GM19025 (cell line): ENCODE measurements around the gene IL1RAPL1.

Experiments
- ATAC-seq: cut with Tn5 transposase; IDR thresholded peaks from one replicate; pipeline ENCODE4 v1.9.1; 2021; ENCODE audit warnings: mild to moderate bottlenecking, low read depth, moderate library complexity; ENCODE audit not compliant: unreplicated experiment

IL1RAPL1 gene

GRCh38 chrX:28625223-28625622 is 38.0 kb downstream of the IL1RAPL1 start:
- no peak for ATAC-seq

GRCh38 chrX:28626515-28626914 is 39.3 kb downstream of the IL1RAPL1 start:
- no peak for ATAC-seq

GRCh38 chrX:28628120-28628519 is 40.9 kb downstream of the IL1RAPL1 start:
- no peak for ATAC-seq

GRCh38 chrX:28638775-28639174 is 51.5 kb downstream of the IL1RAPL1 start:
- ATAC-seq, result no peak

GRCh38 chrX:28639451-28639850 is 52.2 kb downstream of the IL1RAPL1 start:
- ATAC-seq, result no peak

GRCh38 chrX:28649541-28649940 is 62.3 kb downstream of the IL1RAPL1 start:
- no peak for ATAC-seq

GRCh38 chrX:28651186-28651585 is 63.9 kb downstream of the IL1RAPL1 start:
- ATAC-seq, result no peak

- ATAC-seq, result no peak
Measured at GRCh38 chrX:28659269-28659668, 72.0 kb downstream of the IL1RAPL1 start.

- ATAC-seq, result no peak
Measured at GRCh38 chrX:28665778-28666177, 78.5 kb downstream of the IL1RAPL1 start.

GRCh38 chrX:28668303-28668702 is 81.1 kb downstream of the IL1RAPL1 start:
- ATAC-seq, result no peak

- no peak for ATAC-seq
Measured at GRCh38 chrX:28668957-28669356, 81.7 kb downstream of the IL1RAPL1 start.

GRCh38 chrX:28670074-28670473 is 82.8 kb downstream of the IL1RAPL1 start:
- no peak for ATAC-seq

GRCh38 chrX:28675173-28675572 is 87.9 kb downstream of the IL1RAPL1 start:
- no peak for ATAC-seq

- ATAC-seq, result no peak
Measured at GRCh38 chrX:28693101-28693500, 105.9 kb downstream of the IL1RAPL1 start.

- no peak for ATAC-seq
Measured at GRCh38 chrX:28697732-28698131, 110.5 kb downstream of the IL1RAPL1 start.

GRCh38 chrX:28701222-28701621 is 114.0 kb downstream of the IL1RAPL1 start:
- no peak for ATAC-seq

GRCh38 chrX:28706964-28707363 is 119.7 kb downstream of the IL1RAPL1 start:
- ATAC-seq, result no peak

GRCh38 chrX:28709421-28709820 is 122.2 kb downstream of the IL1RAPL1 start:
- no peak for ATAC-seq

GRCh38 chrX:28717864-28718263 is 130.6 kb downstream of the IL1RAPL1 start:
- no peak for ATAC-seq

GRCh38 chrX:28718450-28718849 is 131.2 kb downstream of the IL1RAPL1 start:
- ATAC-seq, result no peak

- no peak for ATAC-seq
Measured at GRCh38 chrX:28719620-28720019, 132.4 kb downstream of the IL1RAPL1 start.

GRCh38 chrX:28752330-28752729 is 165.1 kb downstream of the IL1RAPL1 start:
- ATAC-seq, result no peak

- no peak for ATAC-seq
Measured at GRCh38 chrX:28756175-28756574, 168.9 kb downstream of the IL1RAPL1 start.
